GM12892 (cell line): ENCODE data around the gene ELP1.

Experiments used
- DNase-seq: peaks from one replicate; pipeline ENCODE4 v3.0.0; 2011; ENCODE audit not compliant: insufficient read length
- FAIRE-seq: peaks from 2 replicates; lab custom pipeline; 2011; peaks lifted over from hg19 to GRCh38; lab: Jason Lieb, UNC
- POLR2A ChIP-seq: IDR thresholded peaks from 2 replicates; pipeline ENCODE4 v1.6.1; 2011; ENCODE audit warnings: low read depth, low read length, control low read depth
- POLR2AphosphoS5 ChIP-seq: IDR thresholded peaks from 2 replicates; pipeline ENCODE4 v1.6.1; 2011; ENCODE audit warnings: low read depth, low read length, control low read depth
- TAF1 ChIP-seq: IDR thresholded peaks from 2 replicates; pipeline ENCODE4 v1.6.1; 2011; ENCODE audit warnings: low read depth, mild to moderate bottlenecking, control low read depth, low read length, borderline replicate concordance

ELP1 gene

GRCh38 chr9:108874058-108874788, 59.7 kb downstream of the ELP1 start:
- no peak for FAIRE-seq
- DNase-seq = no peak
- TF ChIP-seq POLR2A (no peak), POLR2AphosphoS5 (no peak), TAF1 (no peak)

- DNase-seq (no peak), FAIRE-seq (no peak)
- TF ChIP-seq TAF1 = no peak
Measured at GRCh38 chr9:108869092-108869725, 64.7 kb downstream of the ELP1 start.

DNA sequence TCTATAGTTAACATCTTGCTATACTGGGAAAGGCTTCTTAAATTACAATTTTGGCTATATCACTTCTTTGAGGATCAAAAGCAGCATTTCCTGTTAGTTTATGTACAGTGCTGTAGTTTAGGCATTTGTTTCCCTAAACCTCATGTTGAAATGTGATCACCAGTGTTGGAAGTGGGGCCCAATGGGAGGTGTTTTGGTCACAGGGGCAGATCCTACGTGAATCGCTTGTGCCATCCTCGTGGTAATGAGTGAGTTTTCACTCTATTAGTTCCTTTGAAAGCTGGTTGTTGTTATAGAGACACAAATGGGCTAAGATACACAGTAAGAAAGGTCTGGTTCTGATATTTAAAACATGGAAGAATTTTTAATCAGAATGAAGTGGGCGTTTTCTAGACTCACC, 66.1 kb downstream of the ELP1 start:
- no peak for DNase-seq
- TF ChIP-seq POLR2AphosphoS5 = no peak
- TF ChIP-seq TAF1 = no peak
- no peak for TF ChIP-seq POLR2A
- no peak for FAIRE-seq

DNA sequence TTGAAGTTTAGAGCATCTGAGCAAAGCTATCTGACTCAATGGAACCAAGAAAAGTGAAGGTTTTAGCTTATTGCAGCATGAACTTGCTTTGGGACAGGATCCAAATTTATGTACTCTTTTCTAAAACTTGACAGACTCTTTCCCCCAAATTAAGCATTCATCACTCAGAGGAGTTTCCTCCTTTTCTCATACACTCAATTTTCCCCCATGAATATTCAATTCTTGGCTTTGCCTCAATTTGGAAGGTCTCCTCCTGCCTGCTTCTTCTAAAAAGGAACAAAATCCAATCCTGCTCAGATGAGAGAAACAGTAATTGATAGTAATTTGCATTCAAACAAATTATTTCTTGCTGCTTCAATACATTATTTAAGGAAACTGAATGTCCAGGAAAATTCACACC, 66.8 kb downstream of the ELP1 start:
- no peak for TF ChIP-seq POLR2AphosphoS5
- FAIRE-seq = no peak
- DNase-seq = no peak

- no peak for FAIRE-seq
- no peak for DNase-seq
- no peak for TF ChIP-seq POLR2AphosphoS5
- TF ChIP-seq TAF1 = no peak
- no peak for TF ChIP-seq POLR2A
Measured at GRCh38 chr9:108866001-108866420, 67.9 kb downstream of the ELP1 start.

DNA sequence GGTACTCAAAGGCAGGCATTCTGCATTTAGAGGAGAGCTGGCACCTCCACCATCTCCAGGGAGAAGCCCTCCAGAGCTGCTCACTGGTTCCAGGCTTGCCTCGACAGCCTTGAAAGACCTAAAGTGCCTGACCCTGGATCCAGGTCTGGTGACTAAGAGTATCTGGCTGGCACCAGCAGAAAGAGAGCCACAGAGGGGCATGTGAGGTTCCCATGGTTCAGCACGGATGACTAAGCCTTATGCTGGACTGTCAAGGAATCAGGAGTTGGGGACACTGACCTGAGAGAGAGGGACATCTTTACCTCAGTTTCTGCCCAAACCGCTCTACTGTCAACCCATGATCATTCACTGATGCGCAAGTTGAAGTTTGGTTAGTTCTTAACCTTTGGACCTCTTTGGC, 68.9 kb downstream of the ELP1 start:
- DNase-seq (no peak), FAIRE-seq (no peak)
- TF ChIP-seq POLR2A = no peak
- TF ChIP-seq TAF1 = no peak
- no peak for TF ChIP-seq POLR2AphosphoS5

DNA sequence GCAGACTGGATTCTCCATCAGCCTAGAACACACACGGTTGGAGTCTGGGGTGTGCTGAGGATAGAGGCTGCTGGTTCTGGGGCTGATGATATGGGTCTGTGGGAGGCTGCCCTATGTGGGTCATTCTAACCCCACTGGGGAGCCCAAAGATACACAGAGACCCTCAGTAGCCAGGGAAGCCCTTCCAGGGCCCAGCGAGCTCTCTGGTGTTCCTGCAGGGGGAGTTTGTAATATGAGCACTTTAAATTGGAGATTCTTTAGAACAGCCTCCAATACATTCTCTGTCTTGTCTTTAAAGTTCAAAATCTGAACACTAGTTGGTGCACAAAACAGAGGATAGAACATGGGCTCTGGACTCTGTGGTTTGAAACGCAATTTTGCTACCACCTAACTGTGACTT, 69.5 kb downstream of the ELP1 start:
- DNase-seq = no peak
- no peak for TF ChIP-seq TAF1
- no peak for TF ChIP-seq POLR2AphosphoS5
- no peak for TF ChIP-seq POLR2A
- no peak for FAIRE-seq

DNA sequence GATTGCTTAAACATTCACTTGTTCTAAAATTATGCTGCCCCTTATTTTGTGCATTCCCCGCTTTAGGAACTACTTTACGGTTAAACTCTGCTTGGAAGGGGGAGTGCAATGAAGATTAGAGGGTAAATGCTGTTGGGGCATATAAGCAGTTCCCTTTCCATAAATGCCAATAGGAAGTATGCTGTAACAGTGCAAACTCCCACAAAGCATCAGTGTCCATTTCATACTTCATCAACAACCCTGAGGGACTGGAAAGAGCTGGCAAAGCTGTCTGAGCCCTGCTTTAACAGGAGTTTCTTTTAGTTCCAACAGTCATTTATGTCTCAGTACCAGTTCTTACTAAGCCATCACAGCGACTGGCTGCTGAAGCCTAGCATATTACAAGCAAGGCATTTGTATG, 70.0 kb downstream of the ELP1 start:
- DNase-seq = no peak
- TF ChIP-seq POLR2AphosphoS5 (no peak), TAF1 (no peak), POLR2A (no peak)
- no peak for FAIRE-seq

DNA sequence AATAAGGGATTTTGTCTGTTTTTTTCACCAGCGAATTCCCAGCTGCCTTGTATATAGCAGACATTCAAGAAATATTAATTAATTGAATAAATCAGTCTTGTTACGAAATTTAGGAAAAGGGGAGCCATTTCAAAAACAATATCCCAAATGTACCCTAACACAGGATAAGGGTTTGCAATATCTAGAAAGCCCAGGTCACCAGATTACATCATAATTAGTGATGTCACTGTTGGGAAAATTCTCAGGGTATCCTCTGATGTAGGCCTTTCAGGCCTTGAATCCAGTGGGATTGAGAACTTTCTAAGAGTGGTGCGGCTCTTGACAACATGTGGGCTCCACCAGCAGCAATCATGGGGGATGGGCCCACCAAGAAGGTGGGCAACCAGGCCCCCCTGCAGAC, 71.9 kb downstream of the ELP1 start, which contains the start of gene ACTL7A:
ACTL7A (plus strand) TSS at position 270 of the 400 bp plus-strand sequence; CDS start at position 327, 57 bp downstream.
- FAIRE-seq = no peak
- TF ChIP-seq TAF1 (no peak), POLR2A (no peak)
- no peak for DNase-seq

- FAIRE-seq (no peak), DNase-seq (no peak)
- TF ChIP-seq POLR2AphosphoS5 (no peak), POLR2A (no peak), TAF1 (no peak)
Measured at GRCh38 chr9:108861464-108861863, 72.5 kb downstream of the ELP1 start.

DNA sequence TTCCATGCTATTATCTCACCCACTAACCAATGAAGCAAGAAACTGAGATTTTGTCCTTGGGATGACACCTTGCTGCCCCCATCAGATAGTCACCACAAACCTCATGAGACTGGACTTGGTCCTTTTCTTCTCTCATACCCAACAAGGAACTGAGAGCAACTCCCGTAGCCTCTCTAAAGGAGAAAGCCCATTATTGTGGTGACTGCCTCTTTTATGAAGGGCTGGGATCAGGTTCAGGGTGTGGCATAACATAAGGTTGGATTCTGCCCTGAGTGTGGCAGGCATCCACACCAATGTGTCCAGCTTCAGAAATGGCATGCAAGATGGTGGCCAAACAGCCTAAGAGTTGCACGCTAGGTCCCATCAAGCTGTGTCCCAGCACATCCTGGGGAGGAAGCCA, 73.2 kb downstream of the ELP1 start:
- TF ChIP-seq TAF1 = no peak
- no peak for TF ChIP-seq POLR2A
- TF ChIP-seq POLR2AphosphoS5 = no peak
- FAIRE-seq (no peak), DNase-seq (no peak)

DNA sequence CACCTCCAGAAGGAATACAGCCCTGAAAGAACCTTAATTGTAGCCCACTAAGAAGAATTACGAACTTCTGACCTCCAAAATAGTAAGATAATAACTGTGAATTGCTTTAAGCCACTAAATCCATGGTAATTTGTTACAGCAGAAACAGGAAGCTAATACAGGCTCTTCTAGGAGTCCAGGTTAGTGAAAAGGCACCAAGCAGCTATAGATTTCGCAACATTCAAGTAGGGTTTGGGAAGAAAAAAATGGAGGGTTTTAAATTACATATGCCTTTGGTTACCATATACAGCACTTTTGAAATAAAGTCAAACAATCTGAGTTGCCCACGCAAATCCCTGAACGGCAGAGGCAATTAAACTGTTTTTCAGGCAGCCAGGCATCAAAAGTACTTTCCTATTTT, 73.6 kb downstream of the ELP1 start:
- DNase-seq (no peak), FAIRE-seq (no peak)

More for the DNA sequence above, 73.6 kb downstream of the ELP1 start:
- TF ChIP-seq TAF1 (no peak), POLR2A (no peak), POLR2AphosphoS5 (no peak)
